ENCODE measurements around the gene KIAA2012.
"Not testable (repeated sequence)": the region's sequence is repeated elsewhere in the genome, so short reads cannot be mapped to it uniquely, and the experiment has no call there.

KIAA2012 gene

GRCh38 chr2:202122163-202122540, 49.1 kb downstream of the KIAA2012 start:
- DNase-seq (ENCODE audit: insufficient read length) (no peak), FAIRE-seq (no peak)
- TF ChIP-seq TAF1 (IDR thresholded peaks at IDR 0.05; ENCODE audit: borderline replicate concordance, low read depth, low read length) (no peak), POLR2AphosphoS5 (IDR thresholded peaks at IDR 0.05; ENCODE audit: low read depth, low read length) (no peak), POLR2A (IDR thresholded peaks at IDR 0.05; ENCODE audit: low read depth, low read length) (no peak)

DNA sequence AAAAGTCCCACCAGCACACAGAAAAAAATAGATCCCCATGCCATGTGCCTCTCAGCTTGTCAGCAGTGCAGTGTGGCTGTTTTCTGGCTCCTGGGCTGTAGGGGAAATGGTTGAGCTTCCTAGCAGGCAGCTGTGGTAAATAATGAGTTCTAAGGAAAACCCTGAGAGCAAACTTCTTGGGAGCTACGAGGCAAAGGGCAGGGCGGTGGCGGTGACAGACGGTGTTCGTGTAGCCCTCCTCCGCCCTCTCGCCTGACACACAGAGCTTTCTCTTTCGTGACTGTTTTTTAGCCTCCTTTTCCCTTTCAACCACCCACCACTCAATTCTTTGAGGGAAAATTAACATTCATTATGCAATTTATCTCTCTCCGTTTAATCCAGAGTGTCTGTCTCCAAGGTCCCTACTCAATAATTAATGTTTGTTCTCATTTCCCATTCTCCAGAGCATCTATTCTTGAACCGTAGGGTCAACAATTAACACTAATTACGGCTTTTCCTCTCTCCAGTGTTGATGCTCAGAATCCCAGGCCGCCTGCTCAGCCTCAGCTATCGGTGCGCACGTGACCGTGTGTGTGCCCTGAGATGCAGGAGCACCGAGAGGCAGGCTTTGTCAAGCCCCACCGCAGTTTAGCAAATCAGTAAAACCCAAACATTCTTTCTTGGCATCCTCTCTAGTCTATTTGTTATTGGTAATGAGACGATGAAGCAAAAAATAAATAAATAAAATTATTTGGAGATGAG, 50.1 kb downstream of the KIAA2012 start:
- TF ChIP-seq POLR2AphosphoS5 (IDR thresholded peaks at IDR 0.05; ENCODE audit: low read depth, low read length) (no peak), POLR2A (IDR thresholded peaks at IDR 0.05; ENCODE audit: low read depth, low read length) (no peak), TAF1 (IDR thresholded peaks at IDR 0.05; ENCODE audit: borderline replicate concordance, low read depth, low read length) (no peak)
- DNase-seq (ENCODE audit: insufficient read length) (no peak), FAIRE-seq (no peak)

DNA sequence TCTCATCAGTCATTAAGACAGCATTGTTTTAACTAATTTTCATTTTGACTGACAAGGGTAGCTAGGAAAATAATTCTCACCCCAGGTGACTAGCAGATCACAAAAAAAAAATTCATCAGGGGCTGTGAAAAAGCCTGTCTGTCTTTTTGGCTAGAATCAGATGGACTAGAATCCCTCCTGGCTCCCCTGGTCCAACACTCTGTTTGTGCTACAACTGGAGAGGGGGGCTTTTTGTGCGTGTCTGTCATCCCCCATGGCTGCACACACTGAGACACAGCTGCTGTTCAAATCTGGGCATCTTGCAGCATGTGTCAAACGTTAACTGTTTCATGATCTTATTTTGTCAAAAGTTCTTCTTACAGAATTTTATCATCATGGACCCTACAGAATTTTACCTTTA, 51.2 kb downstream of the KIAA2012 start:
- TF ChIP-seq TAF1 (IDR thresholded peaks at IDR 0.05; ENCODE audit: borderline replicate concordance, low read depth, low read length) (no peak), POLR2AphosphoS5 (IDR thresholded peaks at IDR 0.05; ENCODE audit: low read depth, low read length) (no peak), POLR2A (IDR thresholded peaks at IDR 0.05; ENCODE audit: low read depth, low read length) (no peak)
- DNase-seq (ENCODE audit: insufficient read length) (no peak), FAIRE-seq (no peak)

DNA sequence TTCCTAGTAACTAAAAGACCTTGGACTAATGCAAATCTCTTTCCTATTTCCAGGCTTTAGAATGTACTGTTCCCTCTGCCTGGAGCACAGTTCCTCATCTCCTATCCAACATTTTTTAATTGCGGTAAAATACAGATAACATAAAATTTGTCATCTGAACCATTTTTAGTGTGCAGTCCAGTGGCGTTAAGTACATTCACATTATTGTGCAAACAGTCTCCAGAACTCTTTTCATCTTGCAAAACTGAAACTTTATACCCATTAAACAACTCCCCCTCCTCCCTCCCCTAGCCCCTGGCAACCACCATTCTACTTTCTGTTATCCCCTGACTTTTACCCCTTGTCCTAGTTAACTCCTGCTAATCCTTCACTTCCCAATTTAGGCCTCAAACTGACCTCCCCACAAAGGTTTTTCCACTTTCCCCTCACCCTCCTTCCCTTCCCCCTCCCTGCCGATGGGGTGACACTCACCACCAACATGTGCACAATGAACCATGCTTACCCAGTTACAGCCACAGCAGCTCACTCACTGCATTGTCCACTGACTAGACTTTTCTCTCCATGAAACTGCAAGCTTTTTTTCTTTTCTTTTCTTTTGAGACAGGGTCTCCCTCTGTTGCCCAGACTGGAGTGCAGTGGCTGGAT, 54.8 kb downstream of the KIAA2012 start:
- TF ChIP-seq TAF1 (IDR thresholded peaks at IDR 0.05; ENCODE audit: borderline replicate concordance, low read depth, low read length) (no peak), POLR2AphosphoS5 (IDR thresholded peaks at IDR 0.05; ENCODE audit: low read depth, low read length) (no peak), POLR2A (IDR thresholded peaks at IDR 0.05; ENCODE audit: low read depth, low read length) (no peak)
- DNase-seq (ENCODE audit: insufficient read length) (no peak), FAIRE-seq (no peak)

GRCh38 chr2:202129841-202130240, 56.8 kb downstream of the KIAA2012 start:
- no peak for DNase-seq (ENCODE audit: insufficient read length)
- TF ChIP-seq TAF1 (IDR thresholded peaks at IDR 0.05; ENCODE audit: borderline replicate concordance, low read depth, low read length) (no peak), POLR2A (IDR thresholded peaks at IDR 0.05; ENCODE audit: low read depth, low read length) (no peak), POLR2AphosphoS5 (IDR thresholded peaks at IDR 0.05; ENCODE audit: low read depth, low read length) (no peak)
- FAIRE-seq, result no peak

DNA sequence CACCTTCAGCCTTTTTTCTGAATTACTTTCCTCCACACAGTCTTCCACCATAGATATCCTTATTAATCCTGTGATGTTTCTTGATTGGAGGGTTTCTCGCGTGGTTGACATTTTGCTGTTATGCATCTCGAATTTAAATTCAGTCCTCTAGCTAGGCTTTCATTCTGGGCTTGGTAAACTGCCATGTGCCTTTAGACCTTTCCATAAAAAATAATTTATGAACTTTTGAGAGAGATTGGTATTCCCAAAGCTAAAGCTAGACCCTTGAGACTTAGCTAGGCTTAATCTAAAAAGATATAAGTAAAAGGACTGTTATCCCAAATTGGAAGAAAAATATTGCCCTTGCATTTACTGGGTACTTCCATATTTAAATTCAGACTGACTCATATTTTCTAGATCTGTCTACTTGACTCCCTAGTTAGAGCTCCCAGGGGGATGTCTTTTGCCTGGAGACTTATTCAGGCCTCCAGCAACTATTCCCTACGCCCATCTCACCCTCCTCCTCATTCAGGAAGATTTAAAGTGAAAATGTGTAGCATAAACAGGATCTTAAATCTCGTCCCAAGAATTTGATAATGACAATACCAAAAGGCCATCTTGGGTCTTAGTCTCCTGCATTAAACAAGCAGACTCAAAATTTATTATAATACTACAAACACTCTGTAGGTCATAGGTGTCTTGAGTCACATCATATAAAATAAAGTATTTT, 60.3 kb downstream of the KIAA2012 start:
- FAIRE-seq, result no peak
- TF ChIP-seq POLR2A (IDR thresholded peaks at IDR 0.05; ENCODE audit: low read depth, low read length), result no peak
- TF ChIP-seq POLR2AphosphoS5 (IDR thresholded peaks at IDR 0.05; ENCODE audit: low read depth, low read length), result no peak
- no peak for DNase-seq (ENCODE audit: insufficient read length)

DNA sequence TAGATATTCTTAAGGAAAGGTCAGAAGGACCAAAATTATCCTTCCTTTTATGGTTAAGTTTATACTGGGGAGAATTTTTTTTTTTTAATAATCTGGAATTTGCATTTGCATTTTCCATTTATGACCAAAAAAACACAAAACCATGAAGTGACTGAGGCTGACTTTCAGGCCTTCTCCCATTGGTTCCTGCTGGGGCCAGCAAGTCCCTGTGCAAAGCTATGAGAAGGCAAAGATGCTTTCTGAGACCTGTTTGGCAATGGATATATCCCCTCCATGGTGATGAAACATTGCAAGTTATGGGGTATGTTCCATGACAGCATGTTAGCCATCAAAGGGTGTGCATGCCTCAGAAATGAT, 60.8 kb downstream of the KIAA2012 start:
- no peak for DNase-seq (ENCODE audit: insufficient read length)
- TF ChIP-seq TAF1 (IDR thresholded peaks at IDR 0.05; ENCODE audit: borderline replicate concordance, low read depth, low read length) (no peak), POLR2AphosphoS5 (IDR thresholded peaks at IDR 0.05; ENCODE audit: low read depth, low read length) (no peak), POLR2A (IDR thresholded peaks at IDR 0.05; ENCODE audit: low read depth, low read length) (no peak)
- FAIRE-seq, result no peak

DNA sequence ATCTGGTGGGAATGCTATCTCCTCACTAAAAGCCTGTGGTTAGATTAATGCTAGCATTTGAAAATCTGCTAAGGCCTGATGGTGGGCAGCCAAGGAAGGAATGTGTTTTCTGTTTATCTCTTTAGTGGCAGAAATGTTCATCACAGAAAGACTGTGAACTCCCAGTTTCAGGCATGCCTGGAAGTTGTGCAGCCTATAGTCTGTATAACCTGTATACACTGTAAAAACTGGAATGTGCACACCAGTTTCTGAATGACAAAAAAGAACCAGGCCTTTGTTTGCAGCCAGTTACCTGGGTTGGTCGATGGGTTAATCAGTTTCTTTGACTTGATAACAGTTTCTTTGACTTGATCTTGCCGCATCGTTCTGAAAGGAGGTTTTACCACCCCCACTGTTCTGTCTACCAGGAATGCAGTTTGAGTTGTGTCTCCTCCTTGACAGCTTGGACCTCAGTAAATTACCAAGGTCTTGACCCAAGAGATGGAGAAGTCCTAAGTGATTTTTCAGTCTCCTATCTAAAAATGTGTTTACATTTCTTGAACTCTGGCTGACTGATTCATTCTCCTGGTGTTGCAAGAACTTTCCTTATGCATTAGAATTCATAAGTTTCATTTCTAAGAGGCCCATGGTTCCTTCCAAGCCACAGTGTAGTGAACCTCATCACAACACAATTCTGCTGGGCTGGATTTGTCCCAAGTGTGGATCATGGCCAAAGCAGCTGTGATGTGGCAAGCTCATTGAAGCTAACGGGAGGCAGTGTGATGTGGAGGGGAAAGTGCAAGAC, 62.2 kb downstream of the KIAA2012 start:
- no peak for FAIRE-seq
- TF ChIP-seq POLR2AphosphoS5 (IDR thresholded peaks at IDR 0.05; ENCODE audit: low read depth, low read length) (no peak), POLR2A (IDR thresholded peaks at IDR 0.05; ENCODE audit: low read depth, low read length) (no peak)
- no peak for DNase-seq (ENCODE audit: insufficient read length)

- not testable (repeated sequence) for FAIRE-seq
These were observed 63.0 kb downstream of the KIAA2012 start for GRCh38 chr2:202136039-202136438.

DNA sequence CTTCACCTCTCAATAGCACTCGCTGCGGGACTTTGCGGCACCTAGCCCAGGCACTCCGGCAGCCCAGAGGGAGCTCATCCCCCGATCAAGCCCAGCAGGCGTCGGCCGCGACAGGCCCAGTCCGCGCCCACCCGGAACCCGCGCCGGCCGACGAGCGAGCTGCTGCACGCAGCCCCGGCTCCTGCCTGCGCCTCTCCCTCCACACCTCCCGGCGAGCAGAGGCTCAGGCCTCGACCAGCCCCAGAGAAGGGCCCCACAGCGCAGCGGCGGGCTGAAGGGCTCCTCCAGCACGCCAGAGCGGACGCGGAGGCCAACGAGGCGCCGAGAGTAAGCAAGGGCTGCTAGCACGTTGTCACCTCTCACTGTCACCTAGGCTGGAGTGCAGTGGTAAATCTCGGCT, 63.5 kb downstream of the KIAA2012 start:
- FAIRE-seq, result no peak

More at GRCh38 chr2:202136039-202136438, 63.0 kb downstream of the KIAA2012 start:
- DNase-seq (ENCODE audit: insufficient read length), result not testable (repeated sequence)

GRCh38 chr2:202140522-202141252, 67.6 kb downstream of the KIAA2012 start:
- TF ChIP-seq POLR2AphosphoS5 (IDR thresholded peaks at IDR 0.05; ENCODE audit: low read depth, low read length), result no peak
- TF ChIP-seq POLR2A (IDR thresholded peaks at IDR 0.05; ENCODE audit: low read depth, low read length), result no peak
- no peak for TF ChIP-seq TAF1 (IDR thresholded peaks at IDR 0.05; ENCODE audit: borderline replicate concordance, low read depth, low read length)
- DNase-seq (ENCODE audit: insufficient read length), result no peak

More for the DNA sequence above, 63.5 kb downstream of the KIAA2012 start:
- TF ChIP-seq TAF1 (IDR thresholded peaks at IDR 0.05; ENCODE audit: borderline replicate concordance, low read depth, low read length) (no peak), POLR2A (IDR thresholded peaks at IDR 0.05; ENCODE audit: low read depth, low read length) (no peak), POLR2AphosphoS5 (IDR thresholded peaks at IDR 0.05; ENCODE audit: low read depth, low read length) (no peak)
- DNase-seq (ENCODE audit: insufficient read length), result no peak

More at GRCh38 chr2:202140522-202141252, 67.6 kb downstream of the KIAA2012 start:
- FAIRE-seq, result no peak

All from GM12892 (cell line).